Stimulated activated CD4-positive, alpha-beta T cell treated with anti-CD3 and anti-CD28 coated beads, Interleukin-15, amount 100 ng/mL, for 24 hours (primary cell): ENCODE measurements around the gene NUDT3.
A peak's percentile ranks its signal among the peaks of the same experiment; 100 is the strongest.

Experiments
- DNase-seq: peaks from one replicate; pipeline ENCODE4 v3.0.0-alpha.2; 2020

The NUDT3 gene

DNA sequence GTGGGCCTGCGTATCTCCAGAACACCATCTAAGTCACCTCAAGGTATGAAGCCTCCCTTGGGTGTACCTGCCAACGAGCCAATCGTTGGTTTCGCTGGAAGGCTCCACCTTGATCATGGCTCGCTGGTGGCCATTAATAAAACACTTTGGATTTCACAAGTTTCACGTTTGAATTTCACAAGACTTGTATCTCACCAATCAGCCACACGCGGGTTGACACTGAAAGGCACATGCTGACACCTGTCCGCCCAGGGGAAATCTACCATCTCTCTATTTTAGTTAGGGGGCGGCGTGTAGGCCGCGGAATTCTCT, 156.4 kb downstream of the NUDT3 start:
- DNase-seq: peak; percentile 60

GRCh38 chr6:34235307-34236130, 156.9 kb downstream of the NUDT3 start:
- peak; percentile 81 for DNase-seq

GRCh38 chr6:34234667-34235306, 157.7 kb downstream of the NUDT3 start:
- DNase-seq: no peak

DNA sequence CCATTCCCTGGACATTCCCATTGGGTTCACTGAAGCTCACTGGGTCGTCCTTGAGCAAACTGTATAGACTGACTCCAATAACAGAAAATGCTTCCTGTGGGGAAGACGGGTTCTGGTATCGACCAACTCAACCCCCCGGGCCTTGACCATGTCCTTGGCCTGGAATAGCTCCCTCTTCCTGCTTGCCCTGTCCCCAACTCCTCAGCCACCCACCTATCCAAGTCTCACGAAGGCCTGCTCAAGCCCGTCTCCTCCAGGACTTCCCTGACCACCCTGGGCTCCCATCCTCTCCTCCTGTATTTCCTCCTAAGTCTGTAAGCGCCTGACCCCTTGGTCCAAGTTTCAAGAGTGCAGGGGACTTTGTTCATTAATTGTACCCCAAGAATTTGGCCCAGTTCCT, 158.6 kb downstream of the NUDT3 start:
- DNase-seq: no peak

DNA sequence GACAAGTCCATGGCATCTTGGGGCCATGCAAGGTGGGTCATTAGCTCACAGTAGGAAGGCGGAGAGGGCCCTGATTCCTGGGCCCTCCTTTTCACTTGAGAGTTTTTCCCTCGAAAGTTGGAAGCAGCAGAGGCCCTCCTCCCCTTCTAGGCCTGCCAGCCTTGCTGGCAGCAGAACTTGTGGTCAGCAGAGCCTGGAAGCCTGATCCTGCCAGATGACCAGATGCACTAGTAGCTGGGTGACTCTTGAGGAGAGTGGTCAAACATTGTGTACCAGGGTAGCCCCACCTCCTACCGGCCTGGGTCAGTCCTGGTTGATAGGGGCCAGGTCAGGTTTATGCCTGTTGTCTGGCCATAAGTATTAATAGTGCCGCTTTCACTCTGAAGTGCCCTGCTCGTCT, 159.6 kb downstream of the NUDT3 start:
- DNase-seq: no peak

- DNase-seq: no peak
These were observed 160.7 kb downstream of the NUDT3 start for GRCh38 chr6:34231566-34232336.

- DNase-seq: no peak
These were observed 161.7 kb downstream of the NUDT3 start for GRCh38 chr6:34230653-34231371.

GRCh38 chr6:34229877-34230276, 162.6 kb downstream of the NUDT3 start:
- DNase-seq: no peak
